Neural cell (in vitro differentiated cells): ENCODE data around the gene ITGA4. TPM values are rescaled to one million over a fixed set of nuclear protein-coding genes. Genes with fewer than 3 reads are reported as not detected.

Experiments used
- H2AFZ ChIP-seq: fragments of 200-600, 300-800 bp; sonication (generic), shearing (Covaris generic); 2 replicates; pipeline ENCODE4 v1.6.0; 2014; ENCODE audit warnings: low read depth, mild to moderate bottlenecking, antibody characterized with exemption, low read length, moderate library complexity
- H3F3A ChIP-seq: fragments of 200-600 bp; shearing (Covaris generic); 2 replicates; pipeline ENCODE4 v1.6.1; 2016; ENCODE audit warnings: mild to moderate bottlenecking, moderate library complexity, mixed read lengths, antibody characterized with exemption, low read length; ENCODE audit not compliant: insufficient read depth, poor library complexity, severe bottlenecking
- H3K27ac ChIP-seq: fragments of 200-600, 300-800 bp; sonication (generic), shearing (Covaris generic); 2 replicates; pipeline ENCODE4 v1.5.1; 2014; ENCODE audit warnings: mild to moderate bottlenecking, low read length, moderate library complexity
- H3K27me3 ChIP-seq: fragments of 300-800, 200-600 bp; sonication (generic), shearing (Covaris generic); 2 replicates; pipeline ENCODE4 v1.6.0; 2014; ENCODE audit warnings: mild to moderate bottlenecking, low read depth, low read length, moderate library complexity; ENCODE audit not compliant: insufficient read depth
- H3K36me3 ChIP-seq: fragments of 300-800, 200-600 bp; sonication (generic), shearing (Covaris generic); 2 replicates; pipeline ENCODE4 v1.5.1; 2014; ENCODE audit warnings: mild to moderate bottlenecking, antibody characterized with exemption, low read length, moderate library complexity; ENCODE audit not compliant: insufficient read depth
- H3K4me2 ChIP-seq: fragments of 300-800, 200-600 bp; sonication (generic), shearing (Covaris generic); 2 replicates; pipeline ENCODE4 v1.6.0; 2014; ENCODE audit warnings: mild to moderate bottlenecking, low read length
- H3K4me3 ChIP-seq: fragments of 300-800, 200-600 bp; sonication (generic), shearing (Covaris generic); 2 replicates; pipeline ENCODE4 v1.5.1; 2014; ENCODE audit warnings: mild to moderate bottlenecking, low read length, moderate library complexity
- H3K79me2 ChIP-seq: fragments of 200-600 bp; shearing (Covaris generic); replicated peaks from 2 replicates; pipeline ENCODE4 v1.6.0; 2014; ENCODE audit warnings: mild to moderate bottlenecking, low read length, moderate library complexity; ENCODE audit not compliant: insufficient read depth
- H3K9ac ChIP-seq: fragments of 300-800, 200-600 bp; sonication (generic), shearing (Covaris generic); 2 replicates; pipeline ENCODE4 v1.6.1; 2016; ENCODE audit warnings: mild to moderate bottlenecking, low read length, mixed read lengths
- H3K9me2 ChIP-seq: fragments of 200-600 bp; shearing (Covaris generic); 2 replicates; pipeline ENCODE4 v1.6.1; 2016; ENCODE audit warnings: mild to moderate bottlenecking, low read length, mixed read lengths; ENCODE audit not compliant: insufficient read depth
- H3K9me3 ChIP-seq: fragments of 200-600, 300-800 bp; sonication (generic), shearing (Covaris generic); 2 replicates; pipeline ENCODE4 v1.6.1; 2016; ENCODE audit warnings: mild to moderate bottlenecking, mixed run types, low read length, moderate library complexity, mixed read lengths
- H4K20me1 ChIP-seq: fragments of 200-600 bp; shearing (Covaris generic); 2 replicates; pipeline ENCODE4 v1.6.1; 2016; ENCODE audit warnings: mild to moderate bottlenecking, mixed run types; ENCODE audit not compliant: insufficient read depth
- CTCF ChIP-seq: fragments of 450-650 bp; IDR thresholded peaks from 2 replicates; pipeline ENCODE4 v1.5.1; 2014; ENCODE audit warnings: antibody characterized with exemption, mild to moderate bottlenecking, moderate library complexity; ENCODE audit not compliant: poor library complexity, severe bottlenecking
- EP300 ChIP-seq: fragments of 450-650 bp; conservative IDR thresholded peaks from 2 replicates; pipeline ENCODE4 v1.6.1; 2014; ENCODE audit warnings: antibody characterized with exemption, mild to moderate bottlenecking, moderate library complexity; ENCODE audit not compliant: poor library complexity, severe bottlenecking
- EZH2 ChIP-seq: fragments of 200-600, 300-800 bp; shearing (Covaris generic), sonication (generic); IDR thresholded peaks from 2 replicates; pipeline ENCODE4 v1.6.1; 2014; ENCODE audit warnings: antibody characterized with exemption, low read length, borderline replicate concordance, mild to moderate bottlenecking; ENCODE audit not compliant: insufficient read depth, poor library complexity, severe bottlenecking
- MXI1 ChIP-seq: fragments of 450-650 bp; conservative IDR thresholded peaks from 2 replicates; pipeline ENCODE4 v1.6.1; 2014; ENCODE audit warnings: antibody characterized with exemption, mild to moderate bottlenecking; ENCODE audit not compliant: poor library complexity, severe bottlenecking
- POLR2AphosphoS5 ChIP-seq: IDR thresholded peaks from 2 replicates; pipeline ENCODE4 v1.6.1; 2012
- RAD21 ChIP-seq: fragments of 450-650 bp; conservative IDR thresholded peaks from 2 replicates; pipeline ENCODE4 v1.6.1; 2014; ENCODE audit warnings: antibody characterized with exemption, mild to moderate bottlenecking, moderate library complexity
- REST ChIP-seq: IDR thresholded peaks from 2 replicates; pipeline ENCODE4 v1.6.1; 2012; ENCODE audit warnings: borderline replicate concordance
- SMC3 ChIP-seq: fragments of 450-650 bp; conservative IDR thresholded peaks from 2 replicates; pipeline ENCODE4 v1.6.1; 2014; ENCODE audit warnings: antibody characterized with exemption, mild to moderate bottlenecking, moderate library complexity; ENCODE audit not compliant: poor library complexity
- TAF1 ChIP-seq: IDR thresholded peaks from 2 replicates; pipeline ENCODE4 v1.6.1; 2012; ENCODE audit warnings: low read depth
- polyA plus RNA-seq: library from polyadenylated mRNA; depleted of rRNA; stranded (reverse); fragments of >200 nt; gene quantifications from 2 replicates; pipeline ENCODE4 v1.2.3, GENCODE V29; 2014

Gene ITGA4
- polyA plus RNA-seq, 1 donor from 2014 or later = 0.40 TPM

- no peak overlapping the region for H3K4me3 ChIP-seq
- H3K4me2 ChIP-seq = no peak overlapping the region
- TF ChIP-seq CTCF (no peak), REST (no peak), MXI1 (no peak), EP300 (no peak), TAF1 (no peak), SMC3 (no peak), RAD21 (no peak)
- H3K9me3 ChIP-seq = no peaks in the 10 kb centered on the region
- no peaks in the 10 kb centered on the region for H3K9me2 ChIP-seq
- H3K9ac ChIP-seq = no peak overlapping the region
- H4K20me1 ChIP-seq = no peaks in the 10 kb centered on the region
- no peaks in the 10 kb centered on the region for H3K27me3 ChIP-seq
- H3F3A ChIP-seq = no peaks in the 10 kb centered on the region
- H2AFZ ChIP-seq = no peak overlapping the region
- no peaks in the 10 kb centered on the region for H3K36me3 ChIP-seq
- no peaks in the 10 kb centered on the region for H3K79me2 ChIP-seq
- H3K27ac ChIP-seq = no peak overlapping the region
These were observed 63.1 kb downstream of the ITGA4 start for GRCh38 chr2:181520253-181520652.

GRCh38 chr2:181523756-181524155, 66.6 kb downstream of the ITGA4 start:
- TF ChIP-seq REST = no peak
- no peak for TF ChIP-seq POLR2AphosphoS5
- TF ChIP-seq RAD21 = no peak
- TF ChIP-seq MXI1 = no peak
- TF ChIP-seq TAF1 = no peak
- no peak for TF ChIP-seq CTCF
- TF ChIP-seq EP300 = no peak
- no peak for TF ChIP-seq SMC3
- no peak for TF ChIP-seq EZH2
- H3K9me2 ChIP-seq = no peaks in the 10 kb centered on the region
- H3K36me3 ChIP-seq = no peaks in the 10 kb centered on the region
- H4K20me1 ChIP-seq = no peaks in the 10 kb centered on the region
- no peaks in the 10 kb centered on the region for H3K79me2 ChIP-seq
- H3K9me3 ChIP-seq = no peaks in the 10 kb centered on the region
- no peak overlapping the region for H3K4me2 ChIP-seq
- no peak overlapping the region for H2AFZ ChIP-seq
- H3K4me3 ChIP-seq = no peak overlapping the region
- H3K27me3 ChIP-seq = no peaks in the 10 kb centered on the region
- no peaks in the 10 kb centered on the region for H3F3A ChIP-seq
- no peak overlapping the region for H3K27ac ChIP-seq
- no peak overlapping the region for H3K9ac ChIP-seq
